HepG2 (cell line): ENCODE measurements around the gene ERC1. TPM values are rescaled to one million over a fixed set of nuclear protein-coding genes. Genes with fewer than 3 reads are reported as not detected.

Experiments used
- ATAC-seq: fragments of 200-7000 bp; cut with Tn5 transposase; 3 replicates; pipeline ENCODE4 v1.9.1; 2020; ENCODE audit warnings: mild to moderate bottlenecking, moderate library complexity
- BruUV-seq: library from RNA; stranded (reverse); fragments of 400-500 nt; replicated peaks from 2 replicates; lab custom pipeline; 2021; lab: Mats Ljungman, UMichigan
- CTCF ChIA-PET: fragments of 300-600 bp; formaldehyde crosslinking; extraction: SDS; loops from one replicate; lab custom pipeline; 2021; ENCODE audit warnings: low total read pairs, inconsistent platforms, low intra/inter-chr PET ratio; lab: Yijun Ruan, JAX
- POLR2A ChIA-PET: fragments of 350-600 bp; sonication (Branson Sonifier 250); formaldehyde crosslinking; loops from one replicate; lab custom pipeline; 2020; ENCODE audit warnings: antibody characterized with exemption, inconsistent platforms; lab: Yijun Ruan, JAX
- DNase-seq: peaks from one replicate; pipeline ENCODE4 v3.0.0-alpha.2; 2015; ENCODE audit warnings: low spot score
- FAIRE-seq: peaks from 3 replicates; lab custom pipeline; 2011; peaks lifted over from hg19 to GRCh38; lab: Jason Lieb, UNC
- H2AFZ ChIP-seq: one replicate; pipeline ENCODE4 v1.6.1; 2011; ENCODE audit warnings: low read length, inconsistent platforms
- H3K27ac ChIP-seq: fragments of 300-600 bp; 3 replicates; pipeline ENCODE4 v1.8.0; 2011; ENCODE audit warnings: mixed run types, mild to moderate bottlenecking, mixed read lengths, low read length, inconsistent platforms; ENCODE audit not compliant: insufficient read depth; ENCODE audit errors: extremely low read length
- H3K27me3 ChIP-seq, 2 experiments: fragments of 200-600 bp in 1 of 2; 2 replicates in 1 of 2; 3 replicates in 1 of 2; pipeline versions ENCODE4 v1.6.0 to v1.8.0; 2011; ENCODE audit warnings: low read length in 2 of 2, mild to moderate bottlenecking in 2 of 2, moderate library complexity in 2 of 2, inconsistent platforms in 1 of 2; ENCODE audit not compliant: insufficient read depth in 2 of 2, control insufficient read depth in 1 of 2
- H3K36me3 ChIP-seq, 2 experiments: fragments of 200-600 bp in 1 of 2; replicated peaks in 1 of 2; 2 replicates in 1 of 2; 3 replicates in 1 of 2; pipeline versions ENCODE4 v1.5.1 to v1.8.0; 2011; ENCODE audit warnings: low read length in 2 of 2, inconsistent platforms in 1 of 2; ENCODE audit not compliant: insufficient read depth in 2 of 2, control insufficient read depth in 1 of 2
- H3K4me1 ChIP-seq: 2 replicates; pipeline ENCODE4 v1.5.1; 2012; ENCODE audit warnings: low read length, inconsistent platforms; ENCODE audit not compliant: insufficient read depth
- H3K4me2 ChIP-seq: 2 replicates; pipeline ENCODE4 v1.6.0; 2011; ENCODE audit warnings: low read depth, low read length, inconsistent platforms
- H3K4me3 ChIP-seq, 3 experiments: fragments of 200-600 bp in 1 of 3; sonication (generic), shearing (Covaris generic) in 1 of 3; replicated peaks in 1 of 3; 2 replicates each; pipeline ENCODE4 v1.5.1; 2011 to 2016; ENCODE audit warnings: low read length in 3 of 3, inconsistent platforms in 2 of 3, low read depth in 2 of 3, mild to moderate bottlenecking in 2 of 3, control low read depth in 1 of 3, mixed read lengths in 1 of 3; ENCODE audit not compliant: insufficient read depth in 1 of 3
- H3K79me2 ChIP-seq: one replicate; pipeline ENCODE4 v1.6.1; 2011; ENCODE audit warnings: low read length, inconsistent platforms; ENCODE audit not compliant: insufficient read depth
- H3K9ac ChIP-seq: 2 replicates; pipeline ENCODE4 v1.6.0; 2011; ENCODE audit warnings: mild to moderate bottlenecking, low read depth, low read length, inconsistent platforms; ENCODE audit not compliant: insufficient read depth
- H3K9me3 ChIP-seq: 2 replicates; pipeline ENCODE4 v1.5.1; 2012; ENCODE audit warnings: mild to moderate bottlenecking, low read length
- H4K20me1 ChIP-seq: 2 replicates; pipeline ENCODE4 v1.6.0; 2011; ENCODE audit warnings: inconsistent platforms, mild to moderate bottlenecking, low read length, moderate library complexity; ENCODE audit not compliant: insufficient read depth
- ARHGAP35 ChIP-seq: sonication (generic); formaldehyde crosslinking; IDR thresholded peaks from 2 replicates; pipeline ENCODE4 v1.9.0; 2022; ENCODE audit warnings: mild to moderate bottlenecking, inconsistent platforms, moderate library complexity, missing genetic modification reagents, borderline replicate concordance
- ARNT2 ChIP-seq: sonication (generic); formaldehyde crosslinking; IDR thresholded peaks from 2 replicates; pipeline ENCODE4 v1.8.0; 2022; ENCODE audit warnings: mild to moderate bottlenecking, low read depth, missing genetic modification reagents, moderate library complexity
- CEBPB ChIP-seq: IDR thresholded peaks from 2 replicates; pipeline ENCODE4 v1.6.1; 2011; ENCODE audit warnings: low read depth, low read length, improper control_type of control experiment, borderline replicate concordance
- CHD4 ChIP-seq: fragments of 200-600 bp; sonication (generic); IDR thresholded peaks from 2 replicates; pipeline ENCODE4 v1.7.0; 2017; ENCODE audit warnings: mild to moderate bottlenecking, low read length, borderline replicate concordance
- CSRNP2 ChIP-seq: sonication (generic); formaldehyde crosslinking; conservative IDR thresholded peaks from 2 replicates; pipeline ENCODE4 v1.8.0; 2022; ENCODE audit warnings: low read depth, missing genetic modification reagents
- DRAP1 ChIP-seq: IDR thresholded peaks from 2 replicates; pipeline ENCODE4 v1.6.1; 2016; ENCODE audit warnings: missing genetic modification reagents, missing compliant biosample characterization
- RBFOX2 ChIP-seq: fragments of 200-400 bp; formaldehyde crosslinking; IDR thresholded peaks from 2 replicates; pipeline ENCODE4 v1.6.1; 2017; ENCODE audit warnings: low read depth, mild to moderate bottlenecking, low read length
- RFX1 ChIP-seq: fragments of 450-650 bp; IDR thresholded peaks from 2 replicates; pipeline ENCODE4 v1.6.1; 2017
- WIZ ChIP-seq: sonication (generic); formaldehyde crosslinking; IDR thresholded peaks from 2 replicates; pipeline ENCODE4 v1.5.1; 2020; ENCODE audit warnings: mild to moderate bottlenecking, missing genetic modification reagents
- ZEB1 ChIP-seq: IDR thresholded peaks from 2 replicates; pipeline ENCODE4 v1.6.1; 2012; ENCODE audit warnings: mild to moderate bottlenecking, low read depth, inconsistent platforms; ENCODE audit not compliant: insufficient replicate concordance
- ZNF121 ChIP-seq: sonication (generic); formaldehyde crosslinking; IDR thresholded peaks from 2 replicates; pipeline ENCODE4 v1.5.0; 2020; ENCODE audit warnings: mild to moderate bottlenecking, missing genetic modification reagents
- ZNF441 ChIP-seq: sonication (generic); formaldehyde crosslinking; IDR thresholded peaks from 2 replicates; pipeline ENCODE4 v1.7.0; 2021; ENCODE audit warnings: missing genetic modification reagents, borderline replicate concordance
- ZNF460 ChIP-seq: sonication (generic); formaldehyde crosslinking; IDR thresholded peaks from 2 replicates; pipeline ENCODE4 v1.5.1; 2020; ENCODE audit warnings: missing genetic modification reagents, mild to moderate bottlenecking, borderline replicate concordance
- ZNF747 ChIP-seq: sonication (generic); formaldehyde crosslinking; IDR thresholded peaks from 2 replicates; pipeline ENCODE4 v1.8.1; 2023; ENCODE audit warnings: missing genetic modification reagents, mild to moderate bottlenecking, borderline replicate concordance
- WGBS: methylation state at CpG from one replicate; pipeline ENCODE4 v1.1.6; 2017; ENCODE audit warnings: low lambda C conversion rate; 5-methylcytosine and 5-hydroxymethylcytosine counted together
- in situ Hi-C: cut with HindIII; loops from 2 replicates; pipeline ENCODE4 v1.10.0; 2017; ENCODE audit warnings: low pct_unique_long_range_greater_than_20kb; ENCODE audit not compliant: extremely low pct_ligation_motif_present
- intact Hi-C: fragments of 100-400 bp; cut with micrococcal nuclease; formaldehyde crosslinking; loops from one replicate; pipeline ENCODE4 v1.10.0; 2022; ENCODE audit not compliant: unreplicated experiment
- polyA plus RNA-seq, 8 experiments: library from polyadenylated mRNA; depleted of rRNA in 3 of 8; stranded (reverse) in 7 of 8; unstranded in 1 of 8; fragments of >200 nt; fragmentation: Illumina TruSeq in 4 of 8; extraction: Trizol in 4 of 8; gene quantifications; 2 replicates each; pipeline versions ENCODE4 v1.2.1 to v1.2.3, GENCODE V29; 2011 to 2016; ENCODE audit warnings: low read depth in 4 of 8, missing spikeins in 1 of 8, mixed read lengths in 1 of 8; ENCODE audit not compliant: insufficient read depth in 1 of 8
- total RNA-seq, 5 experiments: library from RNA; depleted of rRNA; stranded (reverse); fragments of >200 nt; fragmentation: Illumina TruSeq; extraction: Trizol; gene quantifications; 2 replicates each; pipeline ENCODE4 v1.2.3, GENCODE V29; 2016; ENCODE audit warnings: low read depth in 1 of 5

The ERC1 gene
- total and polyA plus RNA-seq, 2 of the 13 experiments (the other 11 are each of a cell fraction or from before 2014, with no cell fraction given): 6.1 to 12.4 TPM

- TF ChIP-seq CSRNP2 (CRISPR knock-in tag): no peak
- TF ChIP-seq ARNT2 (CRISPR knock-in tag): no peak
- no peak for TF ChIP-seq CHD4
- no peak for TF ChIP-seq ZEB1
- TF ChIP-seq RFX1: no peak
- TF ChIP-seq ZNF747 (CRISPR knock-in tag): no peak
- TF ChIP-seq DRAP1: no peak
- no peak for TF ChIP-seq ZNF441
- no peak for TF ChIP-seq WIZ (CRISPR knock-in tag)
Measured at GRCh38 chr12:946631-947030, 44.4 kb upstream of the ERC1 start (continued).

- Histone ChIP-seq H3K27me3 (no peaks in the 10 kb centered on the region; a peak in 1 of 5 replicates), H3K36me3 (peaks cover 0 to 4% of the 10 kb centered on the region in 2 experiments; a peak in 2 of 5 replicates), H3K9ac (peak overlapping the region; percentile 77), H3K9me3 (no peaks in the 10 kb centered on the region), H2AFZ (no peak overlapping the region), H3K27ac (peak overlapping the region; percentile 82), H3K4me2 (peak overlapping the region; percentile 66), H4K20me1 (no peaks in the 10 kb centered on the region), H3K4me3 (peak overlapping the region; percentile 78 to 85 (median 78); a peak in 5 of 6 replicates), H3K79me2 (peaks cover 38% of the 10 kb centered on the region), H3K4me1 (peaks cover 52% of the 10 kb centered on the region)
- CTCF ChIA-PET: interaction anchor here (1.2 kb wide), 1 partner anchor 494 kb away, joined by 3 read pairs; no protein-coding TSS in a partner anchor
- peak; percentile 46 for TF ChIP-seq CEBPB
- no peak for TF ChIP-seq ARHGAP35
- 0 out of 2 replicates have a peak, but pooled peaks have one; percentile 21 for TF ChIP-seq RBFOX2
- TF ChIP-seq ZNF121: peak; percentile 45; the same call in 1 of the 2 replicates
- peak; percentile 70; the same call in 1 of the 2 replicates for TF ChIP-seq ZNF460
- DNase-seq (no peak), FAIRE-seq (no peak), ATAC-seq (no peak)
- BruUV-seq: no TSS peak
- 25% methylated on average over 9 of the region's 9 CpGs for WGBS
- POLR2A ChIA-PET: interaction anchor here (1.6 to 2.7 kb wide), 3 partner anchors 40 to 144 kb away, joined by 3 to 20 read pairs (median 8); partner anchors contain the start of gene ERC1
- in situ Hi-C loops (loop anchor here (5.0 kb wide), 1 partner anchor 381 kb away; no protein-coding TSS in a partner anchor), intact Hi-C loops (loop anchor here (2.0 to 5.0 kb wide), 3 partner anchors 126 to 377 kb away; no protein-coding TSS in a partner anchor)
Measured at GRCh38 chr12:948238-948637, 42.8 kb upstream of the ERC1 start.
